GM23338 (cell line): Measurements from ENCODE around the gene RNF128. TPM values are rescaled to one million over a fixed set of nuclear protein-coding genes. Genes with fewer than 3 reads are reported as not detected.

Source experiments
- ATAC-seq: fragments of 200-7000 bp; cut with Tn5 transposase; 3 replicates; pipeline ENCODE4 v1.9.1; 2020
- DNase-seq: peaks from one replicate; pipeline ENCODE4 v3.0.0-alpha.2; 2015; ENCODE audit warnings: low spot score
- H2AFZ ChIP-seq: fragments of 200-600 bp; sonication (generic); 2 replicates; pipeline ENCODE4 v1.8.0; 2016; ENCODE audit warnings: antibody characterized with exemption, mild to moderate bottlenecking, moderate library complexity
- H3F3A ChIP-seq: fragments of 200-600 bp; sonication (generic); replicated peaks from 2 replicates; pipeline ENCODE4 v1.8.0; 2017; ENCODE audit warnings: antibody characterized with exemption, mixed run types, low read depth
- H3K27ac ChIP-seq: fragments of 200-600 bp; sonication (generic); 2 replicates; pipeline ENCODE4 v1.6.1; 2016; ENCODE audit warnings: low read depth
- H3K27me3 ChIP-seq: fragments of 200-600 bp; sonication (generic); 2 replicates; pipeline ENCODE4 v1.8.0; 2016; ENCODE audit warnings: mild to moderate bottlenecking, mixed run types, moderate library complexity; ENCODE audit not compliant: insufficient read depth
- H3K36me3 ChIP-seq: fragments of 200-600 bp; sonication (generic); 2 replicates; pipeline ENCODE4 v1.8.0; 2016; ENCODE audit warnings: mild to moderate bottlenecking; ENCODE audit not compliant: insufficient read depth
- H3K4me1 ChIP-seq: fragments of 200-600 bp; sonication (generic); 2 replicates; pipeline ENCODE4 v1.8.0; 2016; ENCODE audit warnings: mild to moderate bottlenecking, moderate library complexity; ENCODE audit not compliant: insufficient read depth
- H3K4me2 ChIP-seq: fragments of 200-600 bp; sonication (generic); 2 replicates; pipeline ENCODE4 v1.7.1; 2017; ENCODE audit warnings: mixed run types
- H3K4me3 ChIP-seq: fragments of 200-600 bp; sonication (generic); 2 replicates; pipeline ENCODE4 v1.6.1; 2016; ENCODE audit warnings: mixed run types
- H3K79me2 ChIP-seq: fragments of 200-600 bp; sonication (generic); replicated peaks from 2 replicates; pipeline ENCODE4 v1.8.0; 2017; ENCODE audit warnings: mild to moderate bottlenecking; ENCODE audit not compliant: insufficient read depth
- H3K9me2 ChIP-seq: fragments of 200-600 bp; sonication (generic); 2 replicates; pipeline ENCODE4 v1.8.0; 2017; ENCODE audit not compliant: insufficient read depth
- H4K20me1 ChIP-seq: fragments of 200-600 bp; sonication (generic); replicated peaks from 2 replicates; pipeline ENCODE4 v1.8.0; 2017; ENCODE audit warnings: mild to moderate bottlenecking; ENCODE audit not compliant: insufficient read depth
- H3K27ac Mint-ChIP-seq: 2 replicates; pipeline ENCODE4 v1.8.0; 2020; ENCODE audit warnings: inconsistent platforms, mild to moderate bottlenecking, moderate library complexity, mixed read lengths
- H3K27me3 Mint-ChIP-seq: 3 replicates; pipeline ENCODE4 v1.8.0; 2022; ENCODE audit warnings: low read depth, mild to moderate bottlenecking, moderate library complexity, mixed read lengths, inconsistent platforms; ENCODE audit not compliant: insufficient read depth, poor library complexity
- H3K36me3 Mint-ChIP-seq: 3 replicates; pipeline ENCODE4 v1.8.0; 2021; ENCODE audit warnings: low read depth, mild to moderate bottlenecking, inconsistent platforms, moderate library complexity, mixed read lengths
- H3K4me1 Mint-ChIP-seq: 3 replicates; pipeline ENCODE4 v1.8.0; 2020; ENCODE audit warnings: mild to moderate bottlenecking, inconsistent platforms, mixed read lengths
- H3K4me3 Mint-ChIP-seq: 3 replicates; pipeline ENCODE4 v1.8.0; 2021; ENCODE audit warnings: moderate library complexity, mild to moderate bottlenecking, inconsistent platforms, mixed read lengths
- H3K9me3 Mint-ChIP-seq: 3 replicates; pipeline ENCODE4 v1.8.0; 2020; ENCODE audit warnings: moderate library complexity, mild to moderate bottlenecking, inconsistent platforms, mixed read lengths
- CREB1 ChIP-seq: fragments of 250-450 bp; sonication (Bioruptor Pico); IDR thresholded peaks from 2 replicates; pipeline ENCODE4 v1.5.0; 2020; ENCODE audit warnings: low read depth, mild to moderate bottlenecking, moderate library complexity
- CTCF ChIP-seq, 2 experiments: fragments of 200-600 bp in 1 of 2; sonication (generic) in 1 of 2; conservative IDR thresholded peaks; 2 replicates each; pipeline versions ENCODE4 v1.5.1 to v1.6.1; 2016 to 2017; ENCODE audit warnings: antibody characterized with exemption in 2 of 2, low read depth in 2 of 2, mild to moderate bottlenecking in 2 of 2, moderate library complexity in 1 of 2
- EZH2 ChIP-seq: fragments of 200-600 bp; sonication (generic); IDR thresholded peaks from one replicate; pipeline ENCODE4 v1.8.0; 2017; ENCODE audit warnings: antibody characterized with exemption, mild to moderate bottlenecking, low read depth; ENCODE audit not compliant: unreplicated experiment
- EZH2phosphoT487 ChIP-seq: fragments of 200-600 bp; sonication (generic); IDR thresholded peaks from one replicate; pipeline ENCODE4 v1.8.1; 2018; ENCODE audit warnings: antibody characterized with exemption; ENCODE audit not compliant: unreplicated experiment
- JUNB ChIP-seq: IDR thresholded peaks from one replicate; pipeline ENCODE4 v1.6.1; 2016; ENCODE audit warnings: antibody characterized with exemption; ENCODE audit not compliant: unreplicated experiment
- NANOG ChIP-seq: IDR thresholded peaks from 2 replicates; pipeline ENCODE4 v1.6.1; 2016; ENCODE audit warnings: antibody characterized with exemption, borderline replicate concordance
- POLR2AphosphoS5 ChIP-seq: IDR thresholded peaks from 2 replicates; pipeline ENCODE4 v1.6.1; 2016; ENCODE audit warnings: antibody characterized with exemption, low read depth
- REST ChIP-seq: IDR thresholded peaks from one replicate; pipeline ENCODE4 v1.6.1; 2018; ENCODE audit warnings: antibody characterized with exemption; ENCODE audit not compliant: unreplicated experiment
- STAT1 ChIP-seq: IDR thresholded peaks from one replicate; pipeline ENCODE4 v1.6.1; 2016; ENCODE audit warnings: antibody characterized with exemption; ENCODE audit not compliant: unreplicated experiment
- ZNF114 ChIP-seq: fragments of 250-450 bp; sonication (Bioruptor Pico); IDR thresholded peaks from 2 replicates; pipeline ENCODE4 v1.5.0; 2020; ENCODE audit warnings: mild to moderate bottlenecking, moderate library complexity
- ZNF331 ChIP-seq: fragments of 250-450 bp; sonication (Bioruptor Pico); IDR thresholded peaks from 2 replicates; pipeline ENCODE4 v1.5.0; 2020; ENCODE audit warnings: low read depth, mild to moderate bottlenecking, moderate library complexity
- ZNF462 ChIP-seq: fragments of 250-450 bp; sonication (Bioruptor Pico); IDR thresholded peaks from 2 replicates; pipeline ENCODE4 v1.5.0; 2020; ENCODE audit warnings: mild to moderate bottlenecking, moderate library complexity
- polyA plus RNA-seq: library from polyadenylated mRNA; unstranded; fragments of >200 nt; fragmentation: Nextera tagmentation; extraction: Ambion mirVana; gene quantifications from 2 replicates; pipeline ENCODE4 v1.2.1, GENCODE V29; 2016
- total RNA-seq: library from RNA; depleted of rRNA; stranded (reverse); fragments of >200 nt; shearing (Covaris generic); gene quantifications from 2 replicates; pipeline ENCODE4 v1.2.3, GENCODE V29; 2014
- TF ChIP-seq, protein P1 (sequence below): IDR thresholded peaks from 2 replicates; pipeline ENCODE4 v1.6.1; 2016; ENCODE audit warnings: antibody characterized with exemption

Gene RNF128
- total and polyA plus RNA-seq, 2 experiments from 2014 or later = 1.2 to 3.2 TPM

DNA sequence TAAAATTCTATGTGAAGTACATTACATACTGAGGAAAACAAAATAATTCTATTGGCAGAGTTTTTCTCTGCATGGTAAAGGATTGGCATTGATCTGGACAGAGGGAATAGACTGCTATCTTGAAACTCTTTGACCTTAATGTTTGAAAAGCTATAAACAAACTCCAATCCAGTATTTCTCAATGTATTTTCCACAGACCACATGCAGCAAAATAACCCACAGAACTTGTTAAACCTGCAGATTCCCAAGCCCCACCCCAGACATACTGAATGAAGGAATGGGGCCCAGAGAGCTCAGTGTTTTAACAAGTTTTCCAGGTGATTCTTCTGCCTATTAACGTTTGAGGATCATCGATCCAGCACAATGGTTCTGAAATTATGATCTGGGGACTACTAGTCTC, 15.7 kb downstream of the RNF128 start:
- H3F3A ChIP-seq = no peaks in the 10 kb centered on the region
- no peak overlapping the region for H3K4me3 Mint-ChIP-seq
- no peaks in the 10 kb centered on the region for H3K36me3 Mint-ChIP-seq

More for the DNA sequence above, 15.7 kb downstream of the RNF128 start:
- no peak for ATAC-seq
- Histone ChIP-seq H3K4me1 (no peaks in the 10 kb centered on the region), H3K4me3 (no peak overlapping the region), H3K27ac (no peak overlapping the region), H3K36me3 (no peaks in the 10 kb centered on the region), H4K20me1 (no peaks in the 10 kb centered on the region), H3K27me3 (no peaks in the 10 kb centered on the region), H3K79me2 (no peaks in the 10 kb centered on the region), H3K4me2 (no peak overlapping the region), H3K9me2 (no peaks in the 10 kb centered on the region), H2AFZ (no peak overlapping the region)
- H3K4me1 Mint-ChIP-seq = no peaks in the 10 kb centered on the region
- H3K9me3 Mint-ChIP-seq = no peaks in the 10 kb centered on the region
- no peak overlapping the region for H3K27ac Mint-ChIP-seq
- no peak for DNase-seq
- no peak for TF ChIP-seq EZH2
- TF ChIP-seq ZNF331 (CRISPR knock-in tag) = no peak
- no peak for TF ChIP-seq POLR2AphosphoS5
- TF ChIP-seq EZH2phosphoT487 = no peak
- no peak for TF ChIP-seq JUNB
- TF ChIP-seq REST = no peak
- TF ChIP-seq, protein P1, sequence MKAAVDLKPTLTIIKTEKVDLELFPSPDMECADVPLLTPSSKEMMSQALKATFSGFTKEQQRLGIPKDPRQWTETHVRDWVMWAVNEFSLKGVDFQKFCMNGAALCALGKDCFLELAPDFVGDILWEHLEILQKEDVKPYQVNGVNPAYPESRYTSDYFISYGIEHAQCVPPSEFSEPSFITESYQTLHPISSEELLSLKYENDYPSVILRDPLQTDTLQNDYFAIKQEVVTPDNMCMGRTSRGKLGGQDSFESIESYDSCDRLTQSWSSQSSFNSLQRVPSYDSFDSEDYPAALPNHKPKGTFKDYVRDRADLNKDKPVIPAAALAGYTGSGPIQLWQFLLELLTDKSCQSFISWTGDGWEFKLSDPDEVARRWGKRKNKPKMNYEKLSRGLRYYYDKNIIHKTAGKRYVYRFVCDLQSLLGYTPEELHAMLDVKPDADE = no peak
- no peak for TF ChIP-seq ZNF114
- no peak for TF ChIP-seq ZNF462 (CRISPR knock-in tag)
- TF ChIP-seq STAT1 = no peak
- TF ChIP-seq CREB1 (CRISPR knock-in tag) = no peak
- TF ChIP-seq NANOG = no peak
- TF ChIP-seq CTCF (conservative IDR thresholded peaks at IDR 0.05; ENCODE audit: low read depth in 2 of 2) = no peak
- H3K27me3 Mint-ChIP-seq = no peaks in the 10 kb centered on the region
